Measurements from ENCODE around the gene PCF11.
A peak's percentile ranks its signal among the peaks of the same experiment; 100 is the strongest.

PCF11 gene

GRCh38 chr11:83170865-83171264, 13.9 kb downstream of the PCF11 start:
- Histone ChIP-seq H3K27me3 (ENCODE audit: insufficient read depth, low read length) (no peaks in the 10 kb centered on the region), H3K36me3 (ENCODE audit: insufficient read depth, low read length) (peaks cover 99% of the 10 kb centered on the region), H3K27ac (ENCODE audit: low read depth, low read length) (no peak overlapping the region), H3K9ac (ENCODE audit: low read depth, low read length) (no peak overlapping the region), H3K9me3 (ENCODE audit: insufficient read depth, low read depth, low read length) (no peaks in the 10 kb centered on the region), H3K4me1 (ENCODE audit: insufficient read depth, low read length) (no peaks in the 10 kb centered on the region), H3K4me3 (ENCODE audit: low read length) (no peak overlapping the region)
- no CpG with 5 or more reads among the region's 2 CpGs for WGBS

- Histone ChIP-seq H3K9me3 (ENCODE audit: insufficient read depth, low read depth, low read length) (no peaks in the 10 kb centered on the region), H3K27ac (ENCODE audit: low read depth, low read length) (no peak overlapping the region), H3K9ac (ENCODE audit: low read depth, low read length) (no peak overlapping the region), H3K36me3 (ENCODE audit: insufficient read depth, low read length) (peaks cover 98% of the 10 kb centered on the region), H3K4me3 (ENCODE audit: low read length) (no peak overlapping the region), H3K4me1 (ENCODE audit: insufficient read depth, low read length) (no peaks in the 10 kb centered on the region), H3K27me3 (ENCODE audit: insufficient read depth, low read length) (no peaks in the 10 kb centered on the region)
- WGBS = 92% methylated on average over 4 of the region's 4 CpGs
Measured at GRCh38 chr11:83172551-83172950, 15.6 kb downstream of the PCF11 start.

- Histone ChIP-seq H3K4me3 (ENCODE audit: low read length) (no peak overlapping the region), H3K36me3 (ENCODE audit: insufficient read depth, low read length) (peaks cover 98% of the 10 kb centered on the region), H3K9me3 (ENCODE audit: insufficient read depth, low read depth, low read length) (no peaks in the 10 kb centered on the region), H3K4me1 (ENCODE audit: insufficient read depth, low read length) (no peaks in the 10 kb centered on the region), H3K27ac (ENCODE audit: low read depth, low read length) (no peak overlapping the region), H3K27me3 (ENCODE audit: insufficient read depth, low read length) (no peaks in the 10 kb centered on the region), H3K9ac (ENCODE audit: low read depth, low read length) (no peak overlapping the region)
Measured at GRCh38 chr11:83174008-83174407, 17.1 kb downstream of the PCF11 start.

- 100% methylated on average over 1 of the region's 1 CpG for WGBS
- no peak overlapping the region for H3K27ac ChIP-seq (ENCODE audit: low read depth, low read length)
- peaks cover 97% of the 10 kb centered on the region for H3K36me3 ChIP-seq (ENCODE audit: insufficient read depth, low read length)
- no peak overlapping the region for H3K9ac ChIP-seq (ENCODE audit: low read depth, low read length)
- H3K4me3 ChIP-seq (ENCODE audit: low read length) = no peak overlapping the region
- H3K9me3 ChIP-seq (ENCODE audit: insufficient read depth, low read depth, low read length) = no peaks in the 10 kb centered on the region
- H3K27me3 ChIP-seq (ENCODE audit: insufficient read depth, low read length) = no peaks in the 10 kb centered on the region
- H3K4me1 ChIP-seq (ENCODE audit: insufficient read depth, low read length) = no peaks in the 10 kb centered on the region
Measured at GRCh38 chr11:83175815-83176214, 18.9 kb downstream of the PCF11 start.

- Histone ChIP-seq H3K9ac (ENCODE audit: low read depth, low read length) (no peak overlapping the region), H3K36me3 (ENCODE audit: insufficient read depth, low read length) (peaks cover 98% of the 10 kb centered on the region), H3K9me3 (ENCODE audit: insufficient read depth, low read depth, low read length) (no peaks in the 10 kb centered on the region), H3K27me3 (ENCODE audit: insufficient read depth, low read length) (no peaks in the 10 kb centered on the region), H3K4me3 (ENCODE audit: low read length) (no peak overlapping the region), H3K4me1 (ENCODE audit: insufficient read depth, low read length) (no peaks in the 10 kb centered on the region), H3K27ac (ENCODE audit: low read depth, low read length) (no peak overlapping the region)
- WGBS = 88% methylated on average over 2 of the region's 2 CpGs
Measured at GRCh38 chr11:83181815-83182214, 24.9 kb downstream of the PCF11 start.

GRCh38 chr11:83185767-83186166, 28.8 kb downstream of the PCF11 start:
- 88% methylated on average over 1 of the region's 1 CpG for WGBS
- H3K27ac ChIP-seq (ENCODE audit: low read depth, low read length) = no peak overlapping the region
- H3K4me1 ChIP-seq (ENCODE audit: insufficient read depth, low read length) = no peaks in the 10 kb centered on the region
- H3K9me3 ChIP-seq (ENCODE audit: insufficient read depth, low read depth, low read length) = no peaks in the 10 kb centered on the region
- H3K4me3 ChIP-seq (ENCODE audit: low read length) = no peak overlapping the region
- no peaks in the 10 kb centered on the region for H3K27me3 ChIP-seq (ENCODE audit: insufficient read depth, low read length)
- H3K36me3 ChIP-seq (ENCODE audit: insufficient read depth, low read length) = peaks cover 82% of the 10 kb centered on the region
- H3K9ac ChIP-seq (ENCODE audit: low read depth, low read length) = no peak overlapping the region

GRCh38 chr11:83187465-83187864, 30.5 kb downstream of the PCF11 start:
- no peaks in the 10 kb centered on the region for H3K27me3 ChIP-seq (ENCODE audit: insufficient read depth, low read length)
- H3K4me3 ChIP-seq (ENCODE audit: low read length) = no peak overlapping the region
- H3K9ac ChIP-seq (ENCODE audit: low read depth, low read length) = no peak overlapping the region
- H3K4me1 ChIP-seq (ENCODE audit: insufficient read depth, low read length) = peaks cover 3% of the 10 kb centered on the region; the same call in 1 of the 2 replicates
- no peaks in the 10 kb centered on the region for H3K9me3 ChIP-seq (ENCODE audit: insufficient read depth, low read depth, low read length)
- H3K36me3 ChIP-seq (ENCODE audit: insufficient read depth, low read length) = peaks cover 81% of the 10 kb centered on the region
- WGBS = 97% methylated on average over 4 of the region's 4 CpGs
- no peak overlapping the region for H3K27ac ChIP-seq (ENCODE audit: low read depth, low read length)

GRCh38 chr11:83191491-83191890, 34.6 kb downstream of the PCF11 start:
- H3K27me3 ChIP-seq (ENCODE audit: insufficient read depth, low read length) = peaks cover 10% of the 10 kb centered on the region; the same call in 1 of the 2 replicates
- H3K36me3 ChIP-seq (ENCODE audit: insufficient read depth, low read length) = peaks cover 43% of the 10 kb centered on the region
- peaks cover 14% of the 10 kb centered on the region for H3K4me1 ChIP-seq (ENCODE audit: insufficient read depth, low read length)
- H3K27ac ChIP-seq (ENCODE audit: low read depth, low read length) = no peak overlapping the region
- no peaks in the 10 kb centered on the region for H3K9me3 ChIP-seq (ENCODE audit: insufficient read depth, low read depth, low read length)
- 94% methylated on average over 5 of the region's 5 CpGs for WGBS
- no peak overlapping the region for H3K4me3 ChIP-seq (ENCODE audit: low read length)
- H3K9ac ChIP-seq (ENCODE audit: low read depth, low read length) = no peak overlapping the region

- H3K27ac ChIP-seq (ENCODE audit: low read depth, low read length) = no peak overlapping the region; the same call in 1 of the 2 replicates
- peaks cover 14% of the 10 kb centered on the region for H3K4me1 ChIP-seq (ENCODE audit: insufficient read depth, low read length)
- peak overlapping the region; percentile 72 for H3K4me3 ChIP-seq (ENCODE audit: low read length)
- peaks cover 40% of the 10 kb centered on the region for H3K36me3 ChIP-seq (ENCODE audit: insufficient read depth, low read length)
- 0 out of 2 replicates have a peak overlapping the region, but pooled peaks have one; percentile 78 for H3K9ac ChIP-seq (ENCODE audit: low read depth, low read length)
- peaks cover 10% of the 10 kb centered on the region; the same call in 1 of the 2 replicates for H3K27me3 ChIP-seq (ENCODE audit: insufficient read depth, low read length)
- 95% methylated on average over 11 of the region's 11 CpGs for WGBS
- H3K9me3 ChIP-seq (ENCODE audit: insufficient read depth, low read depth, low read length) = no peaks in the 10 kb centered on the region
Measured at GRCh38 chr11:83191986-83192385, 35.1 kb downstream of the PCF11 start.

- peaks cover 10% of the 10 kb centered on the region; the same call in 1 of the 2 replicates for H3K27me3 ChIP-seq (ENCODE audit: insufficient read depth, low read length)
- peaks cover 38% of the 10 kb centered on the region for H3K36me3 ChIP-seq (ENCODE audit: insufficient read depth, low read length)
- peak overlapping the region; percentile 78 for H3K9ac ChIP-seq (ENCODE audit: low read depth, low read length)
- no peaks in the 10 kb centered on the region for H3K9me3 ChIP-seq (ENCODE audit: insufficient read depth, low read depth, low read length)
- WGBS = 28% methylated on average over 8 of the region's 8 CpGs
- peaks cover 14% of the 10 kb centered on the region for H3K4me1 ChIP-seq (ENCODE audit: insufficient read depth, low read length)
- H3K4me3 ChIP-seq (ENCODE audit: low read length) = peak overlapping the region; percentile 72
- peak overlapping the region; percentile 67 for H3K27ac ChIP-seq (ENCODE audit: low read depth, low read length)
Measured at GRCh38 chr11:83192606-83193245, 35.8 kb downstream of the PCF11 start.

GRCh38 chr11:83193315-83194280, 36.7 kb downstream of the PCF11 start, which contains the start of gene ANKRD42:
Gene ANKRD42, plus strand, starts transcription at chr11:83193712. Its CDS starts 959 bp downstream, at chr11:83194671.
- H3K9ac ChIP-seq (ENCODE audit: low read depth, low read length) = peak within 1 kb of the TSS; percentile 78
- peak within 1 kb of the TSS; percentile 67 for H3K27ac ChIP-seq (ENCODE audit: low read depth, low read length)
- H3K4me1 ChIP-seq (ENCODE audit: insufficient read depth, low read length) = peaks cover 14% of the 10 kb centered on the region
- H3K4me3 ChIP-seq (ENCODE audit: low read length) = peak within 1 kb of the TSS; percentile 72
- H3K9me3 ChIP-seq (ENCODE audit: insufficient read depth, low read depth, low read length) = no peaks in the 10 kb centered on the region
- under 1% methylated on average over 67 of the region's 67 CpGs for WGBS
- H3K36me3 ChIP-seq (ENCODE audit: insufficient read depth, low read length) = peaks cover 37% of the 10 kb centered on the region
- peaks cover 10% of the 10 kb centered on the region; the same call in 1 of the 2 replicates for H3K27me3 ChIP-seq (ENCODE audit: insufficient read depth, low read length)
